Left forelimb (tissue), 1 donor: ENCODE results near the gene RAB29.
"Not testable (repeated sequence)": the region's sequence is repeated elsewhere in the genome, so short reads cannot be mapped to it uniquely, and the experiment has no call there.

Source experiments
- DNase-seq: peaks from one replicate; pipeline ENCODE4 v3.0.0-alpha.2; 2018; ENCODE audit warnings: low spot score

Gene RAB29

DNA sequence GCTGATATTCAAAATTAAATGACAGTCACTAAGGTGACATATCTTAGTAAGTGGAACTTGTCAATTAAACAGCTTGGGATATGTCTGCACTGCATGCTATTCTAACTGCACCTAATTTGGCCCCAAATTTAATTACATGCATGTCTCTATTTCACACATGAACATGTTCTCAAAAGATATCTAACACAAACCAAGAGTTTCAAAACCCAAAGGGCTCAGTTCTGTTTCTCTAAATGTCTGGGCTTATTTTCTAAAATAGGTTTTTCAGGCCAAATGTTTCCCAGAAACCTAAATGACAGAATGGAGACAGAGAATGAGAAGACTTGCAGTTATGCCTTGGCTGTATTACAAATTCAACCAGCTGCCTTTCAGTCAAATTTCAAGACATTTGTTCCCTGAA, 11.3 kb downstream of the RAB29 start:
- no peak for DNase-seq

GRCh38 chr1:205760606-205761005, 14.7 kb downstream of the RAB29 start:
- no peak for DNase-seq

- DNase-seq = no peak
These were observed 18.7 kb downstream of the RAB29 start for GRCh38 chr1:205756552-205756951.

DNA sequence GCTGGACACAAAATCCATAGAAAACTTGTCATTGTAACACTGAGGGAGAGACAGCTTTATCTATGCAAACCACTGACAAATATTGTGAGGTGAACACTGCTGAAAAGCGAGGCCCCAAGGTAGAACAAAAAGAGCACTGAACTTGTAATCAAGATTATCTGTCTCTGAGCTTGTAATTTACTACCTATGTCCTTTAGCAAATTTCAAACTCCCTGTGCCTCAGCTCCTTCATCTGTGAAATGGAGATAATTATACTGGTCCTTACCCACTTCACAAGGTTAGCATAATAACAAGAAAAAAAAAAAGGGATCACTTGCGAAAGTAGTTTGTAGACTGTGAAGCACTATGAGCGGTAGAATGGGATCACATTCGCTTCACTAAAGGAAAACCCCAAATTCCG, 20.4 kb downstream of the RAB29 start:
- no peak for DNase-seq

- no peak for DNase-seq
These were observed 24.1 kb downstream of the RAB29 start for GRCh38 chr1:205751036-205751651.

DNA sequence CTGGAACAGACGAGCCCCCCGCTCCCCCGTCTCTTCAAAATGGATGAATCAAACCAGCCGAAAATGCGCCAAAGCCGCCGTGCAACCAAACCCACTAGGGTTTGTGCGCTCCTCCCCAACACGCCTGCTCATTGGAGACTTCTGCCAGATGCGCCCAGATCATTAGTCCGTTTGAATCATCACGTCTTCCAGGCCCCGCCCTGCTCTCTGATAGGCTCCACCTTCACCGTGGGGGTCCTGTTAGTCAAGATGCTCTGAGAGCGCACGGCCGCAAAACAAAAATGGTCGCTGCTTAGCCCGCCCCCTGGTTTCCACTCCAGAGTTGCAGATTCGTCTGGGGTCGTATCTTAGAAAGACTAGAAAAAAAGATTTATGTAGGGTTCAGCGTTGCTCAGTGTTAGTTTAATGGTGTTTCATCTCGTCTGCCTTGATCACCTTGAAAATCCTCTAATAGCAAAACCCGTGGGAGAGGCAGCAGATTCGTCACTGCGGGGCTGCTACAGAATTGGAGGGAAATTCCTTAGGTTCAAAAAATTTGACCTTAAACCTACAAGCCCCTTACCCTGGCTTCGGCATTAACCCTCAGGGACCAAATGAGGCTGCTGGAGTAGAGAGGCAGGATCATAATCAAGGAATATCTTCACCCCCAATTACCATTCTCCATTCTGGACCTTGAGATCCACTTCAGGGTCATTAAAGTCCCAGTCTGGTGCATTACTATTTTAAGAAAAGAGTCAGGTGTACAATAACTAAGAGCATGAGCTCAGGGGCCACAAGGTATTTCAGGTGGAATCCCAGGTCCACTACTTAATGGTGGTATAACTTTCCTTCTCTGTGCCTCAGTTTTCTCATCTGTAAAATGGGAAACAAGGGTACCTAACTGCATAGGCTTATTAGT, 24.9 kb downstream of the RAB29 start, which contains the start of gene NUCKS1:
Gene NUCKS1 (minus strand): TSS at position 45 of the 898 bp plus-strand sequence. CDS start 209 bp downstream, outside the sequence.
- DNase-seq = peak; percentile 95

DNA sequence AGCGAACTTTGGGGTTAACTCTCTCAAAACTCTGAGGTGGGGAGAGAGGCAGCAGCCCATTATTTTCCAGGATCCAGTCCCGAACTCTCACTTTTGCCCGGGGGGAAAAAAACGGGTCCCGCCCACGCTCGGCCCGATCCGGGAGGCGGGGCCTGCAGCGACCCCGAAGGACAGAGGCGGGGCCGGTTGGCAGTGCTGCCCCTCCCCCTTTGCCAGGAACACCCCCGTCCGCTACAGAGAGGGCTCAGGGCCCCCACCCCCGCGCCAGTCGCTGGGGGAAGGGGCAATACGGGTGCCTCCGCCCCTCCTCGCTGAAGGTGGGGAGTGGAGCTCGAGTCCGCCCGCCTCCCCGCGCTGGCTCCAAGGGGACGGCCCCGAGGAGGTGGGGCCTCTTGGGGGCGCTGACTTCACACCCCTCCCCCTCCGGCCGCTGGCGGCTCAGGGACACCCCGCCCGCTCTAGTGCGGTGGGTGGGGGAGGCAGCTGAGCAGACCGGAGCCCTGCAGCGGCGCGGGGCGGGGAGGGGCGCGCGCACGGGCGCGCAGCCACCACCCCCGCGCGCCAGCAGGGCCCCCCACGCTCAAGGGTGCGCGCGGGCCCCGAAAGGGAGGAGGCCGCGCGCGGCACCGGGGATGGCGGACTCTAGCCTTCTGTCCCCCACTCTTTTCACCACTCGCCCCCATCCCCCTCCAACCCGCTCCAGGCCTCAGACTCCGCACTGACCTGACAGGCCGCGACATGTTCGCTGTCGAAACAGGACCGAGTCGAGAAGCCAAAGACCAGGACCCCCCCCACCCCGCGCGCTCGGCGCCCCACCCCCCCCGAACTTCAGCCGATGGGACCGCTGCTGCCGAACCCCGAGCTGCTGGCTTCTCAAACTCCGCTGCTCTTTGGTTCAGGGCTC, 25.8 kb downstream of the RAB29 start:
- peak; percentile 97 for DNase-seq

GRCh38 chr1:205748403-205749233, 26.7 kb downstream of the RAB29 start:
- DNase-seq = no peak

DNA sequence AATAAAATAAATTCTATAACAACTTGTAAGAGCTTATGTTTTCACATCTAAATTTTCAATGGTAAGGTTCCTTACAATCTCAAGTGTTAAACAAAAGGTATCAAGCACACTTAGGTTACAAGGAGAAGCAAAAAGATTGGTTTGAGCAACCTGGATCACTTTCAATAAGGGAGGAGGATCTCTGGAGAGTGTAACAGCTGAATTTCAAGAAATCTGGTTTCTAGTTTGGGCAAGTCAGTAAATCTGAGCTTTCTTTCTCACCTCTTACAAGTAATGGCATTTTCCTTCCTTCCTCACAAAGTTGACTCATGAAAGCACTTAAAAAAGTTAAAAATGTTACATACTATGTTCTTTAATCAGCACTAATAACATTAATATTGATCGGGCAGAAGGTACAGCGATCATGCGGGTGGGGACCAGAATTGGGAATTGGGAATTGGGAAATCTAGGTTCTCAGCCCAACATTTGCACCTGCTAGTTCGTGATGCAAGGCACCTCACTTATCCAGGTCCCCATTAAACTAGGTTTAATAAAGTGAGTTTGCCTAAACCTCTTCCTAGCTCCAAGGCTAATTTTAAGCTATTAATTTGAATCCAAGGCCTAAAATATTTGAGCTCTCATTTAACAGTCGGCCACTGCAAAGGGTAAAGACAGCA, 28.4 kb downstream of the RAB29 start:
- no peak for DNase-seq

GRCh38 chr1:205744403-205744802, 30.9 kb downstream of the RAB29 start:
- DNase-seq = no peak

DNA sequence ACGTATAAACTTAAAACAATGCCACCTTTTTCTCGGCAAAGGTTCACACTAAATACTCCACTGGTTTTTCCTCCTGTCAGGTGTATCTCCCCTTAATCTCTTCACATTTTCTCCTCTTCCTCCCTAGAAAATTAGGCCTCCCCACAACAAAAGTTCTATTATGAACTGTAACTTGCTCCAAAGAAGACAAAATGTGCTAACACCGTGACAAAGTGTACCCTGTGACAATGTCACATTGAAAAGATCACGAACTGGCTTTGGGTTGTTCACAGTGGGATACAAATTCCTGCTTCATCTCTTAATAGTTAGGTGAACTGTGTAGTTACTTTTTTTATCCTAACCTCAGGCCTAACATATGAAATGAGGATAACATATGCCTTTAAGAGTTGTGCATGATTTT, 31.3 kb downstream of the RAB29 start:
- no peak for DNase-seq

GRCh38 chr1:205741681-205742080, 33.6 kb downstream of the RAB29 start:
- no peak for DNase-seq

DNA sequence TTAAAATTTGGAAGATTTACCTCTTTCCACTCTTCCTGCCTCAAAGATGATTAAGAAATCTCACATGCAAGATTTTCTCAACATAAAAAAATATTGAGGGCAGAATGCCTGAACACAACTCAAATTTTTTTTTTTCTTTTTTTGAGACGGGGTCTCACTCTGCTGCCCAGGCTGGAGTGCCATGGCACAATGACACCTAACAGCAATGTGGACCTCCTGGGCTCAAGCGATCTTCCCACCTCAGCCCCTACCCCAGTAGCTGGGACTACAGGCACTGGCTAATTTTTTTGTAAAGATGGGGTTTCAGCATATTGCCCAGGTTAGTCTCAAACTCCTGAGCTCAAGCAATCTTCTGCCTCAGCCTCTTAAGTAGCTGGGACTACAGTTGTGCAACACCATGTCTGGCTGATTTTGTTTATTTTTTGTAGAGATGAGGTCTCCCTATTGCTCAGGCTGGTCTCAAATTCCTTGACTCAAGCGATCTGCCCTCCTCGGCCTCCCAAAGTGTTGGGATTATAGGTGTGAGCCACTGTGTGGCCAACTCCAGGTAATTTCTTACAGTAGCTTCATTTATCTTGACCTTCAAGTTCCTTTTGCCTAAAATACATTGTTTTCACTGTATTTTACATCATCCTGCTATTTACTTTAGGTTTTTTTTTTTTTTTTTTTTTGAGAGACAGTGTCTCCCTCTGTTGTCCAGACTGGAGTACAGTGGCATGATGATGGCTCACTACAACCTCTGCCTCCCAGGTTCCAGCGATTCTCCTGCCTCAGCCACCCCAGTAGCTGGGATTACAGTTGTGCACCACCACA, 35.7 kb downstream of the RAB29 start:
- no peak for DNase-seq

- no peak for DNase-seq
These were observed 40.1 kb downstream of the RAB29 start for GRCh38 chr1:205735218-205735617.

DNA sequence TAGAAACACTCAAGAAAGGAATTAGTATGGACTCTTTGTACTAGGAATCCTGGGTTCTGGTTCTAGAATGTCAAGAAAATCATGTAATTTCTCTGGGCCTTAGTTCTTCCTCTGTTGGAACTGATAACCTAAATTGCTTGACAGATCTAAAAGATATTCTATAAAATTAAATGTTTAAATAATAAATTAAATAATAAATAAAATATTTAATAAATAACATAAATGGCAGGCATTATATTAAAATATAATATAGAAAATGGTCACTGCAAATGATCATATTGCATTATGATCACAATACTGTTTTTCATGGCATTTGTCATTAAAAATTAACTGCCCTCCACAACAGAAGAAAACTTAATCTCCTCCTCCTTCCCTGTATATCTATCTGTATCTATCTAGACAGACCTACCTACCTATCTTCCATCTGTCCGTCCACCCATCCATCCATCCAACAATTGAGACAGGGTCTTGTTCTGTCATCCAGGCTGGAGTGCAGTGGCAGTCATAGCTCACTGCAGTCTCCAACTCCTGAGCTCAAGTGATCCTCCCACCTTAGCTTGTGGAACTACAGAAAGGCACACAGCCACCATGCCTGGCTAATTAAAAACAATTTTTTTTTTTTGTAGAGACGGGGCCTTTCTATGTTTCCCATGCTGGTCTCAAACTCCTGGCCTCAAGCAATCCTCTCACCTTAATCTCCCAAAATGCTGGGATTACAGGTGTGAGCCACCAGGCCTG, 41.7 kb downstream of the RAB29 start:
- no peak for DNase-seq

DNA sequence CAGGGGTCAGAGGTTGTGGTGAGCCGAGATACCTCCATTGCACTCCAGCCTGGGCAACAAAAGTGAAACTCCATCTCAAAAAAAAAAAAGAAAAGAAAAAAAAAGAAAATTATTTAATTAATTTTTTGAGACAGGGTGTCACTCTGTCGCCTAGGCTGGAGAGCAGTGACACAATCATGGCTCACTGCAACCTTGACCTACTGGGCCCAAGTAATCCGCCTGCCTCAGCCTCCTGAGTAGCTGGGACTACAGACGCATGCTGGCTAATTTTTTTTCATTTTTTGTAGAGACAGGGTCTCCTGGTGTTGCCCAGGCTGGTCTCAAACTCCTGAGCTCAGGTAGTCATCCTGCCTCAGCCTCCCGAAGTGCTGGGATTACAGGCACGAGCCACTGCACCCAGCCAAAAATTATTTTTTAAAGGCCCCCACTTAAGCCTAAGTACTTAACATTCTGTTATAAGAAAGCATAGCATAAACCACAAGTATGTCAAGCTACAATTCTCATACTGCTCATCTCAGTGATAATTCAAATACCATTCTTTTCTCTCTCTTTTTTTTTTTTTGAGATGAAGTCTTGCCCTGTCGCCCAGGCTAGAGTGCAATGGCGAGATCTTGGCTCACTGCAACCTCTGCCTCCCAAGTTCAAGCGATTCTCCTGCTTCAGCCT, 45.2 kb downstream of the RAB29 start:
- no peak for DNase-seq

- no peak for DNase-seq
These were observed 48.6 kb downstream of the RAB29 start for GRCh38 chr1:205726619-205727125.

DNA sequence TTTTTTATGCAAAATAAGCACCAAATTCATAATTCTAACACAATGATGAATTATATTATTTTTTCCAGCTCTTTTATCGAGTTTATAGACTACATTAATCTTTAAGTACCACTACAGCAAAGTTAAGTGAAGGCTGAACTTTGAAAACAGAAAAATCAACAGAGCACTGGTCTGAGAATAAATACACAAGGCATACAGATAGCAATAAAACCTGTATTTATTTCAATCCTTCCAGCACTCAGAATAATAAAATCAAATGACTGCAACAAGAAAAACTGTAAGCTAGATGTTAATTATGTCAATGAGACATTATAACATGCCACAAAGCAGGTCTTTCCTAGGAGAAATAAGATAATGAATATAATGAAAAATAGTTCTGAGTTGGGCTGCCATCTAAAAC, 49.8 kb downstream of the RAB29 start:
- DNase-seq = no peak

- not testable (repeated sequence) for DNase-seq
These were observed 54.5 kb downstream of the RAB29 start for GRCh38 chr1:205720740-205721139.
